Esophagus squamous epithelium (tissue), 5 donors: ENCODE measurements around the gene GATA5. TPM values are rescaled to one million over a fixed set of nuclear protein-coding genes. Genes with fewer than 3 reads are reported as not detected.

ENCODE experiments used
- DNase-seq: peaks from one replicate; lab custom pipeline; 2025; lab: John Stamatoyannopoulos, UW
- H3K27ac ChIP-seq, 4 donors: fragments of 200-600 bp; sonication (generic); one replicate each; pipeline ENCODE4 v1.5.1; 2016 to 2019; ENCODE audit warnings: mild to moderate bottlenecking in 1 of 4
- H3K27me3 ChIP-seq, 4 donors: fragments of 200-600 bp; sonication (generic); 1 replicate in 3 of 4; 2 replicates in 1 of 4; pipeline versions ENCODE4 v1.5.1 to v1.6.0; 2017 to 2021; ENCODE audit warnings: antibody characterized with exemption in 1 of 4
- H3K36me3 ChIP-seq, 3 donors: fragments of 200-600 bp; sonication (generic); one replicate each; pipeline ENCODE4 v1.5.1; 2016 to 2019
- H3K4me1 ChIP-seq, 3 donors: fragments of 200-600 bp; sonication (generic); one replicate each; pipeline ENCODE4 v1.5.1; 2017 to 2019
- H3K4me3 ChIP-seq, 4 donors: fragments of 200-600 bp; sonication (generic); 1 replicate in 3 of 4; 2 replicates in 1 of 4; pipeline ENCODE4 v1.5.1; 2016 to 2019; ENCODE audit warnings: mild to moderate bottlenecking in 2 of 4, moderate library complexity in 1 of 4
- H3K9me3 ChIP-seq, 3 donors: fragments of 200-600 bp; sonication (generic); one replicate each; pipeline ENCODE4 v1.5.1; 2016 to 2019
- CTCF ChIP-seq, 6 experiments: fragments of 450-650 bp in 4 of 6; fragments of 200-600 bp in 2 of 6; sonication (generic) in 2 of 6; IDR thresholded peaks; one replicate each; pipeline ENCODE4 v1.5.1; 2016 to 2019; ENCODE audit warnings: antibody characterized with exemption in 6 of 6, mild to moderate bottlenecking in 4 of 6, moderate library complexity in 4 of 6
- POLR2A ChIP-seq, 4 donors: fragments of 450-650 bp; IDR thresholded peaks; one replicate each; pipeline ENCODE4 v1.6.1; 2017; ENCODE audit warnings: antibody characterized with exemption in 4 of 4, mild to moderate bottlenecking in 4 of 4, moderate library complexity in 3 of 4
- WGBS, 2 donors: methylation state at CpG; one replicate each; pipeline ENCODE4 v1.1.5; 2018; 5-methylcytosine and 5-hydroxymethylcytosine counted together
- intact Hi-C: fragments of 100-400 bp; cut with DNase I; formaldehyde crosslinking; loops from one replicate; pipeline ENCODE4 v1.15.0; 2022
- total RNA-seq, 4 donors: library from RNA; depleted of rRNA; stranded (reverse); fragments of >200 nt; gene quantifications; one replicate each; pipeline ENCODE4 v1.1.0, GENCODE V29; 2016
- donor health status: DM: yes; HTN: yes; CAD: no.

The GATA5 gene
- total RNA-seq, 4 donors from 2014 or later = 0.19 to 0.85 TPM; not detected in 2

GRCh38 chr20:62482974-62483373 lies 7.2 kb upstream of the GATA5 start:
- Histone ChIP-seq H3K9me3 (no peaks in the 10 kb centered on the region), H3K27ac (no peak overlapping the region), H3K36me3 (no peaks in the 10 kb centered on the region), H3K27me3 (peaks cover 2 to 100% (median 9%) of the 10 kb centered on the region in 4 donors), H3K4me1 (peaks cover 12 to 24% (median 15%) of the 10 kb centered on the region in 3 donors), H3K4me3 (no peak overlapping the region)
- 43 to 64% methylated on average over 4 of the region's 8 CpGs for WGBS, 2 donors
- intact Hi-C loops = no loop called here
- TF ChIP-seq CTCF (IDR thresholded peaks at IDR 0.05) (no peak), POLR2A (IDR thresholded peaks at IDR 0.05) (no peak)
- no peak for DNase-seq

GRCh38 chr20:62482146-62482809 lies 6.5 kb upstream of the GATA5 start:
- WGBS, 2 donors = 20 to 36% methylated on average over 5 to 15 of the region's 25 CpGs

DNA sequence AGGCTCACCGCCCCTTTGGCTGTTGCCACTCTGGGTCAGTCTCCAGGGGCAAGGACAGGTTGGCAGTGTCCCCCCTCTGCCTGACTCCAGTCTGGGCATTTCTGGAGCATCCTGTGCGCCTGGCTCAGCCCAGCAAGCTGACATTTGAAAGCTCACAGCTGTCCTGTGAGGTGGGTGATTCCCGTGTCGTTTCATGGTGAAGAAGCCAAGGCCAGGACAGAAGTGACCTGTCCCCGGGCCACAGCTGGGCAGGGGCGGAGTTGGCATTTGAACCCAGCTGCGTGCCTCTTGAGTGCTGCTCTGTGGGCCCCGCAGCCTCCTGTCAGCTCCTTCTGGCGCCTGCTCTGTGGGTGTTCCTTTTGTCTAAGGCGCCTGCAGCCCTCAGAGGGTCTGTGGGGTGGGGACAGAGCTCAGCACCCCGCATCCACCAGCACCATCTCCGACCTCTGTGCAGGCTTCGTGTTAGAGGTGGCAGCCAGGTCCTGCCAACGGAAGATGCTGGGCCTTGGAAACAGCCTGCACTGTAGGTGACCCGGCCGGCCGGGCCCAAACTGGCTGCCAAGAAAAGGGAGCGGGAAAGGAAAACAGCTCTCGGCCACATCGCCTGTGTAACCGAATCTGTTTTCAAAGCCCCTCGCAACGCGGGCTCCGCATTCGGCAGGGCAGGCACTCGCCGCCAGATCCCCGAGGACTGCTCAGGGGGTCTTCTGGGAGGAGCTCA lies 5.8 kb upstream of the GATA5 start:
- peaks cover 11 to 100% (median 15%) of the 10 kb centered on the region in 4 donors for H3K27me3 ChIP-seq
- TF ChIP-seq POLR2A (IDR thresholded peaks at IDR 0.05) (no peak), CTCF (IDR thresholded peaks at IDR 0.05) (no peak)
- H3K4me3 ChIP-seq = peak overlapping the region in 1 of 4 donors; percentile 43
- peaks cover 12 to 27% (median 16%) of the 10 kb centered on the region in 3 donors for H3K4me1 ChIP-seq
- intact Hi-C loops = no loop called here
- no peak overlapping the region for H3K27ac ChIP-seq
- DNase-seq = no peak
- 32% methylated on average over 8 of the region's 29 CpGs; no CpG with 5 or more reads in 1 of the 2 donors for WGBS, 2 donors
- H3K36me3 ChIP-seq = no peaks in the 10 kb centered on the region
- no peaks in the 10 kb centered on the region for H3K9me3 ChIP-seq

More at GRCh38 chr20:62482146-62482809, 6.5 kb upstream of the GATA5 start:
- Histone ChIP-seq H3K27ac (no peak overlapping the region), H3K4me1 (peaks cover 12 to 24% (median 15%) of the 10 kb centered on the region in 3 donors), H3K36me3 (no peaks in the 10 kb centered on the region), H3K27me3 (peaks cover 9 to 100% (median 14%) of the 10 kb centered on the region in 4 donors), H3K4me3 (peak overlapping the region in 1 of 4 donors; percentile 43), H3K9me3 (no peaks in the 10 kb centered on the region)
- TF ChIP-seq CTCF (IDR thresholded peaks at IDR 0.05) (no peak), POLR2A (IDR thresholded peaks at IDR 0.05) (no peak)
- intact Hi-C loops = no loop called here
- no peak for DNase-seq

- DNase-seq = no peak
- Histone ChIP-seq H3K27ac (no peak overlapping the region), H3K36me3 (no peaks in the 10 kb centered on the region), H3K4me3 (no peak overlapping the region), H3K4me1 (peaks cover 21 to 35% (median 25%) of the 10 kb centered on the region in 3 donors), H3K27me3 (peaks cover 17 to 100% (median 26%) of the 10 kb centered on the region in 4 donors), H3K9me3 (no peaks in the 10 kb centered on the region)
- intact Hi-C loops = no loop called here
- TF ChIP-seq POLR2A (IDR thresholded peaks at IDR 0.05) = no peak
- no peak for TF ChIP-seq CTCF (IDR thresholded peaks at IDR 0.05)
- WGBS, 2 donors = 25 to 40% methylated on average over 1 to 2 of the region's 9 CpGs
Measured at GRCh38 chr20:62480318-62480717, 4.5 kb upstream of the GATA5 start.

GRCh38 chr20:62479656-62480055 lies 3.9 kb upstream of the GATA5 start:
- Histone ChIP-seq H3K4me3 (no peak overlapping the region), H3K27ac (no peak overlapping the region), H3K27me3 (peaks cover 21 to 100% (median 30%) of the 10 kb centered on the region in 4 donors), H3K36me3 (no peaks in the 10 kb centered on the region), H3K4me1 (peaks cover 18 to 36% (median 32%) of the 10 kb centered on the region in 3 donors), H3K9me3 (no peaks in the 10 kb centered on the region)
- WGBS, 2 donors = 8 to 15% methylated on average over 2 to 3 of the region's 5 CpGs
- no peak for TF ChIP-seq CTCF (IDR thresholded peaks at IDR 0.05)
- no peak for TF ChIP-seq POLR2A (IDR thresholded peaks at IDR 0.05)
- intact Hi-C loops = no loop called here
- DNase-seq = no peak
